Esophagus muscularis mucosa (tissue), 4 donors: ENCODE data around the gene CTSG. TPM values are rescaled to one million over a fixed set of nuclear protein-coding genes. Genes with fewer than 3 reads are reported as not detected.
"Not testable (repeated sequence)": the region's sequence is repeated elsewhere in the genome, so short reads cannot be mapped to it uniquely, and the experiment has no call there.

Experiments
- DNase-seq: peaks from one replicate; pipeline ENCODE4 v3.0.0-alpha.2; 2017; ENCODE audit errors: extremely low spot score
- H3K27ac ChIP-seq, 4 donors: fragments of 200-600 bp; sonication (generic); replicated peaks in 1 of 4; 1 replicate in 3 of 4; 2 replicates in 1 of 4; pipeline ENCODE4 v1.5.1; 2016 to 2019; ENCODE audit warnings: mild to moderate bottlenecking in 1 of 4
- H3K27me3 ChIP-seq, 4 donors: fragments of 200-600 bp; sonication (generic); one replicate each; pipeline versions ENCODE4 v1.5.1 to v1.6.0; 2016 to 2019
- H3K36me3 ChIP-seq, 4 donors: fragments of 200-600 bp; sonication (generic); one replicate each; pipeline ENCODE4 v1.5.1; 2016 to 2019
- H3K4me1 ChIP-seq, 4 donors: fragments of 200-600 bp; sonication (generic); one replicate each; pipeline ENCODE4 v1.5.1; 2016 to 2019
- H3K4me3 ChIP-seq, 4 donors: fragments of 200-600 bp; sonication (generic); 1 replicate in 2 of 4; 2 replicates in 2 of 4; pipeline ENCODE4 v1.5.1; 2016 to 2019; ENCODE audit warnings: mild to moderate bottlenecking in 4 of 4, moderate library complexity in 1 of 4
- H3K9me3 ChIP-seq, 4 donors: fragments of 200-600 bp; sonication (generic); 1 replicate in 3 of 4; 2 replicates in 1 of 4; pipeline ENCODE4 v1.5.1; 2016 to 2019
- CTCF ChIP-seq, 3 experiments: fragments of 200-600 bp in 2 of 3; fragments of 450-650 bp in 1 of 3; sonication (generic) in 2 of 3; IDR thresholded peaks; one replicate each; pipeline ENCODE4 v1.5.1; 2017 to 2019; ENCODE audit warnings: antibody characterized with exemption in 3 of 3, mild to moderate bottlenecking in 2 of 3, moderate library complexity in 1 of 3
- EP300 ChIP-seq: sonication (generic); formaldehyde crosslinking; IDR thresholded peaks from one replicate; pipeline ENCODE4 v1.6.1; 2017; ENCODE audit warnings: antibody characterized with exemption
- POLR2A ChIP-seq: fragments of 450-650 bp; IDR thresholded peaks from one replicate; pipeline ENCODE4 v1.6.1; 2017; ENCODE audit warnings: antibody characterized with exemption, moderate library complexity, mild to moderate bottlenecking, low read depth
- POLR2AphosphoS5 ChIP-seq, 2 donors: sonication (generic); formaldehyde crosslinking; IDR thresholded peaks; one replicate each; pipeline ENCODE4 v1.6.1; 2017; ENCODE audit warnings: antibody characterized with exemption in 2 of 2
- WGBS: methylation state at CpG from one replicate; pipeline ENCODE4 v1.1.5; 2018; 5-methylcytosine and 5-hydroxymethylcytosine counted together
- intact Hi-C: fragments of 100-400 bp; cut with DNase I; formaldehyde crosslinking; loops from one replicate; pipeline ENCODE4 v1.15.1; 2023
- total RNA-seq, 4 donors: library from RNA; depleted of rRNA; stranded (reverse); fragments of >200 nt; gene quantifications; one replicate each; pipeline versions ENCODE4 v1.1.0 to v1.2.1, GENCODE V29; 2016

Gene CTSG
- total RNA-seq, 4 donors from 2014 or later, result 2.1 to 29.8 (median 7.5) TPM

GRCh38 chr14:24542346-24542936 is 33.6 kb downstream of the CTSG start:
- Histone ChIP-seq H3K27me3 (no peaks in the 10 kb centered on the region), H3K27ac (no peak overlapping the region), H3K36me3 (no peaks in the 10 kb centered on the region), H3K9me3 (peaks cover 0 to 5% (median 2%) of the 10 kb centered on the region in 4 donors), H3K4me3 (no peak overlapping the region), H3K4me1 (no peaks in the 10 kb centered on the region)
- TF ChIP-seq POLR2A (no peak), EP300 (no peak), CTCF (IDR thresholded peaks at IDR 0.05) (no peak), POLR2AphosphoS5 (IDR thresholded peaks at IDR 0.05) (no peak)
- DNase-seq, result no peak
- intact Hi-C loops, result no loop called here
- WGBS, result 82% methylated on average over 2 of the region's 2 CpGs

GRCh38 chr14:24535737-24536136 is 40.3 kb downstream of the CTSG start:
- intact Hi-C loops, result no loop called here
- Histone ChIP-seq H3K27ac (no peak overlapping the region), H3K36me3 (no peaks in the 10 kb centered on the region), H3K27me3 (no peaks in the 10 kb centered on the region), H3K4me3 (no peak overlapping the region), H3K9me3 (no peaks in the 10 kb centered on the region), H3K4me1 (no peaks in the 10 kb centered on the region)
- DNase-seq, result no peak
- WGBS, result 56% methylated on average over 1 of the region's 1 CpG
- TF ChIP-seq POLR2AphosphoS5 (IDR thresholded peaks at IDR 0.05) (no peak), POLR2A (no peak), EP300 (no peak), CTCF (IDR thresholded peaks at IDR 0.05) (no peak)

- Histone ChIP-seq H3K4me1 (no peaks in the 10 kb centered on the region), H3K27ac (no peak overlapping the region), H3K4me3 (no peak overlapping the region), H3K36me3 (no peaks in the 10 kb centered on the region), H3K27me3 (no peaks in the 10 kb centered on the region), H3K9me3 (no peaks in the 10 kb centered on the region)
- WGBS, result 82% methylated on average over 3 of the region's 3 CpGs
- intact Hi-C loops, result no loop called here
- TF ChIP-seq EP300, result no peak
- no peak for TF ChIP-seq POLR2A
- no peak for TF ChIP-seq POLR2AphosphoS5 (IDR thresholded peaks at IDR 0.05)
- no peak for TF ChIP-seq CTCF (IDR thresholded peaks at IDR 0.05)
- DNase-seq, result no peak
These were observed 41.8 kb downstream of the CTSG start for GRCh38 chr14:24534286-24534685.

GRCh38 chr14:24525877-24526620 is 50.0 kb downstream of the CTSG start:
- H3K4me3 ChIP-seq, H3K27ac ChIP-seq, intact Hi-C loops, H3K36me3 ChIP-seq, DNase-seq, H3K9me3 ChIP-seq, H3K27me3 ChIP-seq, H3K4me1 ChIP-seq: not testable (repeated sequence)
- 88% methylated on average over 9 of the region's 15 CpGs for WGBS

Other genes starting within 250 kb of the CTSG start
- 10 to 100 TPM; 21.5 to 36.9 (median 27.9) TPM for gene ADCY4, start 241.2 kb downstream of the CTSG start, total RNA-seq
- 1 to 10 TPM; 3.8 to 6.4 (median 6.1) TPM for gene RIPK3, start 236.3 kb downstream of the CTSG start, total RNA-seq
- 10 to 100 TPM; 38.8 to 65.2 (median 48.3) TPM for gene NFATC4, start 208.1 kb downstream of the CTSG start, total RNA-seq
- gene NYNRIN, start 177.2 kb downstream of the CTSG start, total RNA-seq, result 10 to 100 TPM in 3 of 4 donors, 1 to 10 TPM in 1; 8.0 to 21.2 (median 13.4) TPM
- gene CBLN3, start 146.6 kb downstream of the CTSG start, total RNA-seq, result 1 to 10 TPM; 1.2 to 2.2 (median 1.9) TPM
- gene KHNYN, start 146.3 kb downstream of the CTSG start, total RNA-seq, result 10 to 100 TPM; 46.5 to 75.8 (median 58.4) TPM
- 10 to 100 TPM; 23.9 to 48.6 (median 33.5) TPM for gene SDR39U1, start 133.5 kb downstream of the CTSG start, total RNA-seq
- gene CMA1, start 68.0 kb downstream of the CTSG start, total RNA-seq, result 1 to 10 TPM in 3 of 4 donors, not detected in 1; 1.2 to 8.0 (median 2.6) TPM
- gene GZMH, start 33.4 kb upstream of the CTSG start, total RNA-seq, result 1 to 10 TPM in 1 of 4 donors, under 1 TPM in 2, not detected in 1; 0.50 to 1.3 (median 0.97) TPM
- 10 to 100 TPM in 1 of 4 donors, under 1 TPM in 1, not detected in 2; 0.91 to 11.9 TPM for gene GZMB, start 57.9 kb upstream of the CTSG start, total RNA-seq